Cardiac fibroblast (primary cell): ENCODE results near the gene EHMT1.
"Not testable (repeated sequence)": the region's sequence is repeated elsewhere in the genome, so short reads cannot be mapped to it uniquely, and the experiment has no call there.

Experiments
- DNase-seq, 2 donors: peaks; one replicate each; pipeline versions ENCODE4 v3.0.0 to v3.0.0-alpha.2; 2010; ENCODE audit warnings: low read depth in 2 of 2
- H3K4me3 ChIP-seq, 2 donors: replicated peaks in 1 of 2; 1 replicate in 1 of 2; 2 replicates in 1 of 2; pipeline ENCODE4 v1.5.1; 2011; ENCODE audit warnings: low read depth in 2 of 2, low read length in 2 of 2, mild to moderate bottlenecking in 2 of 2, moderate library complexity in 1 of 2
- TF ChIP-seq, protein P1 (sequence below): IDR thresholded peaks from one replicate; pipeline ENCODE4 v1.5.1; 2011; ENCODE audit warnings: low read depth, mild to moderate bottlenecking, low read length, inconsistent platforms

Gene EHMT1

DNA sequence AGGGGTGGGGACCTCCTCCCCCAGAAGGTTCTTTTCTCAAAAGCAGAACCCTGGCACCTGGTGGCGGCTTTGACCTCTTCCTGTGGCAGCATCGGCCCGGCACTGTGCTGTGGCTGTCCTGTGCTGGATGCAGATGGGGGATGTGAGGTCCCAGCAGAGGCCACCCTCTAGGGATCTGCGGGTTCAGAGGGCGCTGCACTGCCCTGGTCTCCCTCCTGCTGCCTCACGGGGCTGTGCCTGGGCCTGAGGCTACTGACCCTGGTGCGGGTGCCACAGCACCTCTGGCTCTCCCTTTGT, 182.2 kb downstream of the EHMT1 start:
- no peak overlapping the region for H3K4me3 ChIP-seq
- no peak for DNase-seq
- TF ChIP-seq, protein P1, sequence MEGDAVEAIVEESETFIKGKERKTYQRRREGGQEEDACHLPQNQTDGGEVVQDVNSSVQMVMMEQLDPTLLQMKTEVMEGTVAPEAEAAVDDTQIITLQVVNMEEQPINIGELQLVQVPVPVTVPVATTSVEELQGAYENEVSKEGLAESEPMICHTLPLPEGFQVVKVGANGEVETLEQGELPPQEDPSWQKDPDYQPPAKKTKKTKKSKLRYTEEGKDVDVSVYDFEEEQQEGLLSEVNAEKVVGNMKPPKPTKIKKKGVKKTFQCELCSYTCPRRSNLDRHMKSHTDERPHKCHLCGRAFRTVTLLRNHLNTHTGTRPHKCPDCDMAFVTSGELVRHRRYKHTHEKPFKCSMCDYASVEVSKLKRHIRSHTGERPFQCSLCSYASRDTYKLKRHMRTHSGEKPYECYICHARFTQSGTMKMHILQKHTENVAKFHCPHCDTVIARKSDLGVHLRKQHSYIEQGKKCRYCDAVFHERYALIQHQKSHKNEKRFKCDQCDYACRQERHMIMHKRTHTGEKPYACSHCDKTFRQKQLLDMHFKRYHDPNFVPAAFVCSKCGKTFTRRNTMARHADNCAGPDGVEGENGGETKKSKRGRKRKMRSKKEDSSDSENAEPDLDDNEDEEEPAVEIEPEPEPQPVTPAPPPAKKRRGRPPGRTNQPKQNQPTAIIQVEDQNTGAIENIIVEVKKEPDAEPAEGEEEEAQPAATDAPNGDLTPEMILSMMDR = no peak

DNA sequence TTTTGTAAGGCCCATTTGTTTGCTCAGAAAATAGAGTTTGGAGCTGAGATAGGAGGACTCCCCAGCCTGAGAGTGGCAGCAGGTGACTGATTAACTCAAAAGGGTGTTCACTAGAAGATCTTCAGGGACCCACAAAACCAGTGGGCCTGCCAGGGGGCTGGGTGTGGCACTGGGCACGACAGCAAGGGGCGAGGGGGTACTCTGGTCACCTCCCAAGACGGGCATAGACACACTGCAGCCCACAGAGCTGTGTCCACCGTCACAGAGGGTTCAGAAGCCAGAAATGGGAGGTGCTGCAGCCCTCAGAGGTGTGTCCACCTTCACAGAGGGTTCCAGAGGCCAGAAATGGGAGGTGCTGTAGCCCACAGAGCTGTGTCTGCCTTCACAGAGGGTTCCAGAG, 183.2 kb downstream of the EHMT1 start:
- TF ChIP-seq, protein P1 = no peak
- no peak for DNase-seq
- H3K4me3 ChIP-seq = no peak overlapping the region

DNA sequence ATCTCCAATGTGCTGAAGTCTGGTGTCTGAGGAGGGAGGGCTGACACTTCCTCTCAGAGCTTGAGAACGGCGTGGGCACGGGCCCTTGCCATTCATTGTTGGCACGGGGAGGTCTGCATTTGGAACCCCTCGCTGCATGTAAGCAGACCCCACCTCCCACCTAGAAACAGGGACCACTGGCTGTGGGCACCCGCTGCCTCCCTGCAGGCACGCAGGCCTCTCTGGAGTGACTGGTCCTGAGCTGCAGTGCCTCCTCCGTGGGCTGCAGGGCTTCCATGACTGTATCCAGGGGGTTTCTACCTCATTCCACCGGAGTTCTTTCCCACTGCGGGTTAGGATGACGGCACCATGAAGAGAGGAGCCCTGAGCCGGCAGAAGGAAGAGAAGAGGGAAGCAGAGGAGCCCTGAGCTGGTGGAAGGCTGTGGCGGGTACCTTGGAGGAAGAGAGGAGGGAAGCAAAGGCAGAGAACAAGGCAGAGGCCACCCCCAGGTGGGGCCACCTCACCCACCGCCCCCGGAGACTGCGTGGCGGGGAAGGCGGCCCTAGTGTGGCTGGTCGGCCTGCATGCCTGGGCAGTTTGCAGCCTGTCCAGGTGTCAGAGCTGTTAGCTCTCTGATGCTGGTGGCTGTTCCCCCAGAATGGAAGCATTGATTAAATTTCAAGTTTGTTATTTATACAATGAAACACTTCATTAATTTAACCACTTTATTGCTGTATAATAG, 183.9 kb downstream of the EHMT1 start:
- TF ChIP-seq, protein P1 = no peak
- H3K4me3 ChIP-seq = no peak overlapping the region
- no peak for DNase-seq

DNA sequence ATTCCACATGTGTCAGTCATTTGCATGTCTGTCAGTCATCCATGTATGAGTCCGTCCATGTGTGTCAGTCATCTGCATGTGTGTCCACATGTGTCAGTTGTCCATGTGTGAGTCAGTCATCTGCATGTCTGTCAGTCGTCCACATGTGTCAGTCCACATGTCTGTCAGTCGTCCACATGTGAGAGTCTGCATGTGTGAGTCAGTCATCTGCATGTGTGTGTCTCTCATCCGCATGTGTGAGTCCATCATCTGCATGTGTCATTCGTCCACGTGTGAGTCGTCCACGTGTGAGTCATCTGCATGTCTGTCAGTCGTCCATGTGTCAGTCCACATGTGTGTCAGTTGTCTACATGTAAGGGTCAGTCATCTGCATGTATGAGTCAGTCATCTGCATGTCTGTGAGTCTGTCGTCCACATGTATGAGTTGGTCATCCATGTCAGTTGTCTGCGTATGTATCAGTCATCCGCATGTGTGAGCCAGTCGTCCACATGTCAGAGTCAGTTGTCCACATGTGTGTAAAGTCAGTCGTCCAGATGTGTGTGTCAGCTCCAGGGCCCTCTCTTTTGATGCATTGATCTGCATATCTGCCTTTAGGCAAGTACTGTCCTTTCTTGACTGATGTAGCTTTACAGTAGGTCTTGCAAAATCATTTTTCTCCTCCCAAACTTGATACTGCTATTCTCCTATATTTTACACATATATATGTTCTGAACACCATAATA, 186.3 kb downstream of the EHMT1 start:
- TF ChIP-seq, protein P1 = no peak
- peak in 1 of 2 donors; percentile 33 for DNase-seq
- no peak overlapping the region for H3K4me3 ChIP-seq

DNA sequence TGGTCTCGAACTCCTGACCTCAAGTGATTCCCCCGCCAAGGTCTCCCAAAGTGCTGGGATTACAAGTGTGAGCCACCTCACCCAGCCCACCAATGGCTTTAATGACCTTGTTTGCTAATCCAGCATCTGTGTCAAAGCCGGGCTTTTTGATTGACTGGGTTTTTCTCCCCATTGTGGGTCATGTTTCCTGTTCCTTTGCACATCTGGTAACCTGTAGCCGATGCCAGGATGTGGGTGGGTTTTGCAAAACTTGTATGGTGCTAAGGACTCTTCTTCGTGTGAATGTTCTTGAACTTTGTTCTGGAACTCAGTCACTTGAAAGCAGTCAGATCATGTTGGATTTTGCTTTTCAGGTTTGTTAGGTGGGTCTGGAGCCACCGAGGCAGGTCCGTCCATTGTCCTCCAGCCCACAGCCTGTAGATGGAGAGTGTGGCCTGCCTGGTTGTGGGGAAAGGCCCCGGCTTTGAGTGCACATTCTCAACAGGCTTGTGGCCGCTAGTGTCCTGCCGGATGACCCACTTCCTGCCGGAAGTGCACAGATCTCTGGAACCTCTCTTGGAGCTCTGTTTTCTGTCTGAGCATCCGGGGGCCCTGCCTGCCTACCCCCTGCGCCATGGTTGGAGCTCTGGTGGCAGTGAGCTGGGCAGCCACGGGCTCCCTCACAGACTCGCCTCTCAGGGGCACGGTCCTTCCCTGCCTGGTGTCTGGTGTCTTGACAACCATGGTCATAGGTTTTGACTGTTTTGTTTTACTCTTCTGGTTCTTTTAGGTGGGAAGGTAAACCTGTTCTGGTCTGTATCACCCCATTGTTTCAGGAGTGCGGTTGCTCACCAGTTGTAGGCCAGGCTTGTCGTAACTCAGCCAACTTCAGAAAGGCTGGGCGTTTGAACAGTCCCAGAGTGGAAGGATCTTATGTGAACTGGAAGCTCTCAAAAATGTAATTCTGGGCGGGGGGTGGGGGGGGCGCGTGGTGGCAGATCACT, 189.2 kb downstream of the EHMT1 start:
- no peak for DNase-seq
- TF ChIP-seq, protein P1 = no peak
- no peak overlapping the region for H3K4me3 ChIP-seq

DNA sequence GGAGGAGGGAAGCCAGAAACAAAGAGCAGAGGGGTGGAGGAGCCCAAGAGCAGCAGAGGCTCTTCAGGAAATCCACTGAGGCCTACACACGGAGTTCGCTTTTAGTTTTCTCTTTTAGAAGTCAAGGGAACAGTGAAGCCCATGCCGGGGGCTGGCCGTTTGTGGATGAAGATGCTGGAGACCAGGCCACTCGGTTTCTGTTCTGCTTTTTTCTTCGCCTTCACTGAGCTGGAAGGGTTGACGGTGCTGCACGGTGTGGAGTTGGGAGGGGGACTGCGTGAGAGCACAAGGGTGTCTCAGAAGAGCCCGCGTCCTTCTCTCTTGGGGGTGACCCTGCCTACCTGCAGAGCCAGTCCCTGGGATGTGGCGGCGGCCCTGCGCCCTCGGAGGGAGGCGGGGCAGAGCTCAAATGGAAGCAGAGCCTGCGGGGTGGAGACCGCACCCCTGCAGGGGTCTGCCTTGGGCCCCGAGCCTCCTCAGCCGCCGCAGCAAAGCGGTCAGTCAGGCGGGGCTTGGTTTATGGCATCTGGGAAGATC, 190.3 kb downstream of the EHMT1 start:
- no peak for DNase-seq
- TF ChIP-seq, protein P1 = no peak
- no peak overlapping the region for H3K4me3 ChIP-seq

DNA sequence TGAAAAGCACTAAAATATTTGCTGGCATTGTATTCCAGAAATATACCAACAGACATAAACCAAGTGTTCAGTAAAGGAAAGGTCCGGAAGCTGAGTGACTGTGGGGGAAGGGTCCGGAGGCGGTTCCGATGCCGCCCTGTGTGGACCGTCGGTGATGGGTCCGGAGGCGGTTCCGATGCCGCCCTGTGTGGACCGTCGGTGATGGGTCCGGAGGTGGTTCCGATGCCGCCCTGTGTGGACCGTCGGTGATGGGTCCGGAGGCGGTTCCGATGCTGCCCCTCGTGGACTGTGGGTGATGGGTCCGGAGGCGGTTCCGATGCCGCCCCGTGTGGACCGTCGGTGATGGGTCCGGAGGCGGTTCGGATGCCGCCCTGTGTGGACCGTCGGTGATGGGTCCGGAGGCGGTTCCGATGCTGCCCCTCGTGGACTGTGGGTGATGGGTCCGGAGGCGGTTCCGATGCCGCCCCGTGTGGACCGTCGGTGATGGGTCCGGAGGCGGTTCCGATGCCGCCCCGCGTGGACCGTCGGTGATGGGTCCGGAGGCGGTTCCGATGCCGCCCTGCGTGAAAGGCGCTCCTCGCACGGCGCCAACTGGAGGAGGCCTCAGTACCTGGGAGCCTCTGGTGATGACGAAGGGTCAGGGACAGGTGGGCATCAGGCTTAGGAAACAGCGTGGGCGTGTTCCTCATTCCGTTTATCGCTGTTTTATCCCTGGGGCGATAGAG, 191.1 kb downstream of the EHMT1 start:
- H3K4me3 ChIP-seq, DNase-seq: not testable (repeated sequence)
